GM19324 (cell line): ENCODE data around the gene MTA1.

Source experiments
- ATAC-seq: cut with Tn5 transposase; IDR thresholded peaks from one replicate; pipeline ENCODE4 v1.9.1; 2021; ENCODE audit warnings: mild to moderate bottlenecking, moderate library complexity; ENCODE audit not compliant: unreplicated experiment, low FRiP score

The MTA1 gene

DNA sequence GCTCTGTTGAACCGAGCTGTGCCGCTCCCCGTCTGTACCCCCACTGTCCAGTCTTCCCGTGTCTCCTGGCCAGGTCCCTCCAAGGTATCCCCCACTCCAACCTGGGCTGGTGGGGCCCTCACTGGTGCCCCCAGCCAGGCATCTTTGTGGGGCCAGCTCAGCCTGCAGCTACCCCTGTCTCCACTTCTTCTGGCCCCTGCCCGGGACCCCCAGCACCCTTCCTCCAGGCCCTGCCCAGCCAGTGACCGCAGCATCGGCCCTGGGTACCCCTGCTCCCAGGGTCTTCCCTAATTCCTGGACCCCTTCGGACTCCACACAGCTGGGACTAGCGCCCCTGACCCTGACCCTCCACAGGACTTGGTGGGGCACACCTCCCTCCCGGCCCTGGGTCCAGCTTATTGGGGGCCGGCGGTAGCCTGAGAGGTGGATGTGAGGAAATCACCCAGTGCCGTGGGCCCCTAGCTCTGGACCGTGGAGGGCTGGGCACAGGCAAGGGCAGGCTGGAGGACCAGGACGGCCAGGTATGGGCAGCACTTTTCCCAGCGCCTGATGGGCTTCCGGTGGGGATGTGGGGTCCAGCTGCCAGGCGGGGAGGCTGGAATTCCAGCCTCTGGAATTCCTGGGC lies 63.0 kb downstream of the MTA1 start:
- no peak for ATAC-seq

DNA sequence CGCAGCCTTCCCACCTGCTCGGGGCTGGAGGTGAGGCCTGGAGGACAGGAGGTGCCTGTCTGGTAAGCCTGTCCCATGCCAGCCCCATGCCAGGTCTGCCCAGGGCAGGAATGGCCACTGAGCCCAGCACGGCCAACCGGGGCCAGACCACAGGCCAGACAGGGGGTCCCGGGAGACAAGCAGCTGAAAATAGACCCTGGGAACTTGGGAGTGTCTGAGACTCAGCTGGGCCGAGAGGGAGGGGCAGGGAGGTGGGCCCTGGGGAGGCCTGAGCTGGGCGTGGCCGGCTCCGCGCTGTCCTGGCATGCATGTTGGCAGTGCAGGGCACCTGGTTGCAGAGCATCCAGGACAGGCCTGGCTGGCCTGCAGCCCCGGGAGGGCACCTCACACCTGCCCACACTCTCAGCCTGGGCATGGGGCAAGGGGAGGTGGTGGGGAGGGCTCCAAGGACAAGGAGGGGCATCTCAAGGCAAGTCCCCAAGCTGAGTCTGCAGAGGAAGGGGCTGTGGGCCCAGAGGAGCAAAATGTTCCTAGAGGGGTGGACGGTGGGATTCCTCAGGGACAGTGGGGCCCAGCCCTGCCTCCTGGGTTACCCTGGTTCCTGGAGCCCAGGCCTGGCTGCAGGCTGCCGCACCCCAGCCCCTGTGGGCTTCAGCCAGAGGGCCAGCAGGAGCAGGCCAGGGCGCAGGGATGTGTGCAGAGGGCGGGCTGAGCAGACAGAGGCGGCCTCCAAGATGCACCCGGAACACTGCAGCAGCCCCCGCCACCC lies 63.9 kb downstream of the MTA1 start:
- no peak for ATAC-seq

DNA sequence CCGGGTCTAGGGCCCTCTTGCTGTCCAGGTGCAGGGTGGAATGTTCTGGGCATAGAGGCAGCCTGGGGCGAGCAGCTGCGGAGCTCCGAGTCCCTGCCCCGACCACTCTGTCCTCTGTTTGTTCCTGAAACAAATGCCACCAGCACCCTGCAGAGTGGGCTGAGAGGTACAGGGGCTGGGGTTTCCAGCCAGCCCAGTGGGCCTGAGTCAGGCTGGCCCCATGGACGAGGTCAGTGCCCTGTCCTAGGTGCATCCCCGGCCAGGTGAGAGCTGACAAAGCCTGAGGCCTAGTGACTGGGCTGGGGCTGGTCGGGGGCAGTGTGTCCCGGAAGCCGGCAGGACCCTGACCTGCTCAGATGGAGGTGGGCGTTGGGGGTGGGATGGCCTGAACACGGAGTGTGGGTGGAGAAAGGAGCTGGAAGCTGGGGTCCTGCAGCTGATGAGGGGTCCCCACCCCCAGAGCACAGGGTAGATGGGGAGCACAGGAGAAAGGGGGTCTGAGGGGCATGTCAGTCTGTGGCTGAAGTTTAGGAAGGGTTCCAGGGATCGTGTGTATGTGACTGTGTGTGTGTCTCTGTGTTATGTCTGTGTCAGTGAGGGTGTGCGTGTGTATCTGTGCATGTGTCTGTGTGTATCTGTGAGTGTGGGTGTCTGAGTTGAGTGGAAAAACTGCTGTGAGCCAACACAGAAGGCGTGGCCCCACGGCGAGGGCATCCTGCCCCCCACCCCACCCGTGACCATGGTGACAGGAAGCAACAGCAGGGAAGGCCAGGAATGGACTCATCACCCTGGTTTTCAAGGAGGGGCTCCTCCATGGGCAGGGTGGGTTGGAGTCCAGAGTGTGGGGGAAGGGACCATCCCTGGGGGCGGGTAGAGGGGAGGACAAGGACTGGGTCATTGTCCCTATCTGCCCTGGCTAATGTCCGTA lies 64.7 kb downstream of the MTA1 start:
- ATAC-seq = no peak

DNA sequence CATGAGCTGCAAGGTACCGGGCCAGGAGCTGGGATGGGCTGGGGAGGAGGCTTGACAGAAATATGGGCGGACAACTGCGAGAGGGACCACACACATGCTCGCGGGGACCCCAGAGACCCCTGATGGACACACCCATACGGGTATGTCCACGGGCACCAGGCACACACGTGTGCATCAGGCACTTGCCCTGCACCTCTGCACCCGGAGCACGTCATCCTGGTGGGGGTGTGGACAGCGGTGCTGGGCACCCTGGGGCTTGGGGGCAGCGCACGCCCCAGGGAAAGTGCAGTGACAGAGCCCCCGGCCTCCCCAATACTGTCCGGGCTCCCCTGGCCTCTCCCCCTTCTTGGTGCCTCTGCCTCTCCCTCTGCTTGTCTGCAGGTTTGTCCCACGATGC lies 65.4 kb downstream of the MTA1 start:
- no peak for ATAC-seq

DNA sequence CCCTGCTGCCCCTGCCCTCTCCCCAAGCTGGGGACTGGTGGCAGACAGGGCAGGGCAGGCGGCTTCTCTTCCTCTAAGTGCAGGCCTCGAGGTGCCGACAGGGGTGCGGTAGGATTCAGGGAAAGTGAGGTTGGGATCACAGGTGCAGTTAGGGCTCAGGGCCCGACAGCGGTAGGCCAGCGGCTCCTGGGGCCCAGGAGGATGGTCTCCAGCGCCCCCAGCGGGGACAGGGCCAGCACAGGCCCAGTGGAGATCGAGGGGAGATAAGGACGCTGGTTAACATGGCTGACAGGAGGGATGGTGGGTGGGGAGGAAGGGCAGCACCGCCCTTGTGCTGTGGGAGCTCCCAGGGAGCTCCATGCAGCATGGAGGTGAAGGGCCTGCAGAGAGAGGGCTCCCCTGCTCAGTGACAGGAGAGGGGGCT lies 66.1 kb downstream of the MTA1 start:
- no peak for ATAC-seq

DNA sequence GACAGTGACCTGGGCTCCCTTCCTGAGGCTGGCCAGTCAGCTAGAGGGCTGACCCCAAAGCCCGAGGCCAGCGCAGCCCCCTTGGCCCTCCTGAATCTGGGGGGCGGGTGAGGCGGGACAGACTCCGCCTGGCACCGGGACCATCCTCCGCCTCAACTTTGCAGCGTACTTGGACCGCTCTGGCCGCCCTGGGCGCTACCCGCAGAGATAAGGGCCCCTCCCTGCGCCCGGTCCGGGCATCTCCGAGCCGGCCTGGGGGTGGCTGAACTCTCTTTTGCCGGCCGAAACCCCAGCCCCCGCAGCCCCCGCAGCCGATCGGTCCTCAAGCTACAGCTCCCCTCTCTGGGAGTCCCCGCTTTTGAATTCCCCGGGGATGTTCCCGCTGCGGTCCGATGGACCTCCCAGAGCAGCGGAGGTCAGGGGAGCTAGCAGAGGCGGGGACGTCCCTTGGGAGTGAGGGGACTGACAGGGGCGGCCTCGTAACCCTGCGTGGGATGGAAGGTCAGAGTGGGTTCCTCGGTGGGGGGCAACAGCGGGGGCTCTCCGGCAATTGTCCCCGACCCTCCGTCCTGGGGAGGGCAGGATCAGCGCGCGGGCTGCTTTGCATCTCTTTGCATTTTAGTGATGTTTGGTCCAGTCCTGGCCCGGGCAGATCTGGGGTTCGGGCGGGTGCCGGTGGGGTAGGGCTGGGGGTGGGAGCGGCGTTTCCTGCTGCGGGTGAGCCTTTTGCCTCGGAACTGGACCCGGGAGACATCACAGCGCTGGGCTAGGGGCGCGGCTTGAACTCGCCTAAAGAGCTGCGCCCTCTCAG lies 66.7 kb downstream of the MTA1 start, which contains the start of gene CRIP1:
Gene CRIP1 (plus strand): TSS at position 724 of the 811 bp plus-strand sequence. CDS start 374 bp downstream, outside the sequence.
- ATAC-seq = no peak

DNA sequence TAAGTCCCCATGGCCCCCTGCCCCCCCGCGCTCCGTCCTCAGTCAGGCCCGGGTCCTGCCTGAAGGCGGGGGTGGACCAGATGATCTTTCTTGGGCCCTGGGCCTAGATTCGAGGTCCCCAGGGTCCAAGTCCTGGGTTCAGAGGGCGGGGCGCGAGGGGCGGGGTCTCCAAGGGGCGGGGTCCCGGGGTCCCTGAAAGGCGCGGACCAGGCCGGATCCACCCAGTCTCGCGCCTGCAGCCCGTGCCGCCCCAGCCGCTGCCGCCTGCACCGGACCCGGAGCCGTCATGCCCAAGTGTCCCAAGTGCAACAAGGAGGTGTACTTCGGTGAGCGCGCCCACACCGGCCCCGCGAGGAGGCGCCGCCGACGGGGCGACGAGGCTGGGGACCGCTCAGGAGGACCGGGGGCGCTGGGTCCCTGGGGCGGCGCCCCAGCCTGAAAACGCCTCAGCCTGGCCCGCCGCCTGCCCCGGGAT lies 67.4 kb downstream of the MTA1 start:
- no peak for ATAC-seq

DNA sequence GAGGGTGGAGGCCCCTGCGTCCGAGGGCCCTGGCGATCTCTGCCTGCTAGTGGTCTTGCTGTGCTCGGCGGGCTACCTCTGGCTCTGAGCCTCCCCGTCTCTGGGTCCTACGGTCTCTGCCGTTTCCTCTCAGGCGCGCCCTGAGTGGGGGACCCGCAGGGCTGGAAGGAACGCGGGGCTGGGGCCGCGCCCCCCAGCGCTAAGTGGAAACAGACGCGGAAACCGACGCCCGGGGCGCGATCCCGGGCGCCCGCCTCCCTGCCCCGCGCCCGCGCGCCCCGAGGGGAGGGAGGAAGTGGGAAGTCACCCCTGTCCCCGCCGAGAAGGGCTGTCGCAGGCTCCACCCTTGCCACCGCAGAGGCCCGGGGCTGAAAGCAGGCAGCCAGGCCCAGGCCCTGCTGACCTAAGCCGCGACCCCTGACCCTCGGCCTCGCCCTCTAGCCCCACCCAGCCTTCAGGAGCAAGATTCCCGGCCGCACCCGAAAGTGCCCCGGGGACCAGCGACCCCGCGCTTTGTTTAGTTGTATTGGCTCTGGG lies 67.9 kb downstream of the MTA1 start:
- ATAC-seq = no peak

DNA sequence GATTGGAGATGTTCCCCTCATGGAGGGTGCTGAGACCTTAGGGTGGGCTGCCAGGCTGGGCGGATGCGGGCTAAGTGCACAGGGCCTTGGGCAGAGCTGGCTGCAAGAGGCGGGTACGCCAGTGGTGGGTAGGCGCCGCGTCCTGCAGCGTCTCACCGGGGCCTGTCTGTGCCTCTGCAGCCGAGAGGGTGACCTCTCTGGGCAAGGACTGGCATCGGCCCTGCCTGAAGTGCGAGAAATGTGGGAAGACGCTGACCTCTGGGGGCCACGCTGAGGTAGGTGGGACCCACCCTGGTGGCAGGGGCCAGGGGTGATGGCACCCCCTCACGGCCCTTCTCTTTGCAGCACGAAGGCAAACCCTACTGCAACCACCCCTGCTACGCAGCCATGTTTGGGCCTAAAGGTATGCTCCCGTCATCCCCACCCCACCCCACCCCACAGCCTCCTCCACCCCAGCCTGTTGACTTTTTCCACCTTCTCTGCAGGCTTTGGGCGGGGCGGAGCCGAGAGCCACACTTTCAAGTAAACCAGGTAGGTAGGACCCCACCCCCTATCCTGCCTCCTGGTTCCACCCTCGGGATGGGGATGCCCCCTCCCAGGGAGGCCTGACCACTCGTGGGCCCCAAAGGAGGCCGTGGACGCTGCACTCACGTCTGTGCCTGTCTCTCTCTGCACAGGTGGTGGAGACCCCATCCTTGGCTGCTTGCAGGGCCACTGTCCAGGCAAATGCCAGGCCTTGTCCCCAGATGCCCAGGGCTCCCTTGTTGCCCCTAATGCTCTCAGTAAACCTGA lies 68.6 kb downstream of the MTA1 start:
- ATAC-seq = no peak

DNA sequence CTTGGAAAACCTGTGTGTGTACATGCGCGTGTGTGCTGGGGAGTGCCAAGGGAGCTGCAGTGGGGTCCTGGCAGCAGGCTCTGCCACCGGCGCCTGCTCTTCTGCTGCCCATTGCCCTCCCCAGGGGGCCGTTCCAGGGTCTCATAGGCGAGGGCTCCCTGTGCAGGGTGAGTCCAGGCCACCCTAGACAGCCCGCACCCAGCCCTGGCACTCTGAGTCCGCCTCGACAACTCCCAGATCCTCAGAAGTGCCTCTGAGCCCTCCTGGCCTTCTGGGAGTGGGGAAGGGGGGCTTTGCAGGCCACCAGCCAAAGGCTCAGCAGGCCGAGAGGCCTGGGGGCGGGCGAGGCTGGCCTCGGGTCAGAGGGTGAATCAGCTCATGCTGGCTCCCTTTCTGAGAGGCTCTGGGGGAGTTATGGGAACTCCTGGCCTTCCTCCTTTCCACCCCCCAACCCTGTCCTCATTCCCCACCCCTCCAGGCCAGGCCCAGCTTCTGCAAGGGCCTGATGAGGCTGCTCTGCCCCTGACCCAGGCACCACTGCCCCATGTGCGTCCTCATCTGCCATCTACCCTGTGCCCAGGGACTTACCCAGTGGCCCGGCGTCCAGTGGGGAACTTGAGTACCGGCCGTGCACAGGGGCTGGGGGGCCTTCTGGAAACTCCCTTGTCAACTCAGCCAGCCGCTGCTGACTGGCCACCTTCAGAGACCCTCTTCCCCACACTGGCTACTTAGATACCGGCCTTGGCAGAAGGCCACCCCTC lies 69.3 kb downstream of the MTA1 start:
- no peak for ATAC-seq

DNA sequence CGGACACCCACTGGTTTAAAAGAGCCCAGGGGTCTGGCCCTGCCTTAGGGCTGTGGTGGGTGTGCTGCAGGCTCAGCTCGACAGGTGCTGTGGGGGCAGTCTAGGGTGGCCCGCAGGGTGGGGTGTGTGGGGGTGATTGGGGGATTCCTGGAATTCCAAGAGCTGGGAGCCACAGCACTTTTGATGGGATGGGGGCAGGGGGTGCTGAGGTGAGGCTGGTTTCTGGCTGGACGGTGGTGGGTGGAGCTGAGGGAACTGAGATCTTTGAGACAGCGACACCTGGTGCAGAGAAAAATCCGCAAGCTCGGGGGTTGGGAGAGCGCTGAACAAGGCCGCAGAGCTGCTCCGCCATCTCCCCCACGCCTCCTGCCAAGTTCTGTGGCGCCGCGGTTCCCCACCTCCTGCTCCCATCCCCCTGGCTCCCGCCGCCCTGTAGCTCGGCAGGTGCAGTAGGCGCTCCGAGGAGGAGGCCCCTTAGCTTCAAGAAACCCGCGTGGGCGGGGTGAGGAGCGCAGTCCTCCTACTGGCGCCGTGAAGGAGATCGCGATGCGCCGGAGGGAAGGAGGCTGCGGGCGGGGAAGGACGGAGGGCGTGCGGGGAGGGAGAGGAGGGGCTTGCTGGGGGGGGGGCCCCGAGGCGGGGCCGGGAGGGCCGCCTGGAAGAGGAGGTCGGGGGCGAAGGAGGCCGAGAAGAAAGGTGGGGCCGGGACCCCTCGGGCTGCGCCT lies 70.1 kb downstream of the MTA1 start:
- peak; percentile 2 for ATAC-seq

DNA sequence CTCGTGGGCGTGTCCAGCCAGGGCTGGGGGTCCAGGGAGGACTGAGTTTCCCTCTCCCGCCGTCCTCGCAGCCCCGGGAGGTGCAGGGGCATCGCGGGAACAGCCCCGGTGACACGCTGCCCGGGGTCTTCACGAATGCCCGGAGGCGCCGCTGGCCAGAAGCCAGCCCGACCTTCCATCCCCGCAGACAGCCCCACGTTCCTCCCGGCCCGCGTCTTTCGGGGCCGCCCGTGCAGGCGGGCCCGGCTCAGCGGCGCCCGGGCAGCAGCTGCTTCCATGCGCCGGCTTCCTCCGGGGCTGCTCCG lies 70.6 kb downstream of the MTA1 start:
- peak; percentile 14 for ATAC-seq

DNA sequence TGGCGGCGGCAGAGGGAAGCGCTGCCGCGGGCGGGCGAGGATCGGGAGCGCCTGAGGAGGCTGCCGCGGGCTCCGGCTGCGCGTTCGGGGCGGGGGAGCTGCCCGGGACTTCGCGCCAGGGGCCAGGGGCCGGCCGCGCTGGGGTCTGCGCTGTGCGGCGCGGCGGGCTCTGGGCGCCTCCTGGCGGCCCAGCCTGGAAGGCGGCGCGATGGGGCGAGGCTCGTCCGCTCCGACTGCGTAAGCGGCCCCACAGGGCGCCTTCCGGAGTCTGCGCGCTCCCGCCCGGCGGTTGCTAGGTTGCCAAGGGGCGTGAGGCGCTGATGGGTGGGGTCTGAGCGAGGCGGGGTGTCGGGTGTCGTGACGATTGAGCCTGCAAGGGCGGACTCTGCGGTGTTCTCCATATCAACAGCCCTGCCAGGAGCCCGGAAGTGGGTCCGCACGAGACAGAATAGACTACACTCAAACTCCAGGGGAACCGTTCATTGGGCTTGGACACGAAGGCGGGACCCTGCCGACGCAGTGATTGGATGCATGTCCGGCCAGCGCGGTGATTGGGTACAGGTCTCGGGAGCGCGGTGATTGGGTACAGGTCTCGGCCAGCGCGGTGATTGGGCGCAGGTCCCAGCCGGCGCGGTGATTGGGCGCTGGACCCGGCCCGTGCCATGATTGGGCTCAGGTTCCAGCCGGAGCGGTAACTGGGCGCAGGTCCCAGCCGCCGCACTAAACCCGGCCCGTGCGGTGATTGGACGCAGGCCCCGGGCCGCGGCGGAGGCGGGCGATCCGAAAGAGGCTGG lies 71.1 kb downstream of the MTA1 start, which contains the start of gene TEDC1:
Gene TEDC1 (plus strand): TSS at position 675 of the 794 bp plus-strand sequence. CDS start 130 bp downstream, outside the sequence.
- ATAC-seq = peak; percentile 76

DNA sequence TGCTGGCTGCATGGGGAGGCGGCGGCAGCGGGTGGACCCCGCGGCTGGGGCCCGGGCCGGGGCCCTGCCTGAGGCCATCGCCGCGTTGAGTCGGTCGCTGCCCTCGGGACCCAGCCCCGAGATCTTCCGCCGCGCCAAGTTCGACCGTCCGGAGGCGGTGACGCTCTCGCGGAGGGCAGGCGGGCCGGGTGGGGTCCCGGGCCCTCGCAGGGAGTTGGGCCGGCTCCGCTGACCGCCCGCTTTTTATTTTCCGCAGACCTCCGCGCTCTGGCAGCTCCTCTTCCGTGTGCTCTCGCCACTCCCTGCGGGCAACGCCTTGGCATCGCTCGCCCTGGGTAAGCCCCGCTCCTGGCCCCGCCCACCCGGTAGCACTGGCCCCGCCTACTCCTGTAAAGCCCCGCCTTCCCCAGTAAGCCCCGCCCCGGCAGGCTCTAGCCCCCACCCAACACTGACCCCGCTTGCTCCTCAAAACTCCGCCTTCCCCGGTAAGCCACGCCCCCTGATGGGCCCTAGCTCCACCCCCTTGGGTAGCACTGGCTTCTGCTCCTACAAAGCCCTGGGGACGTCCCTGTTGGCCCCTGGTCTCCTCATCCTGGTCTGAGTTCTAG lies 71.8 kb downstream of the MTA1 start:
- peak; percentile 0 for ATAC-seq

DNA sequence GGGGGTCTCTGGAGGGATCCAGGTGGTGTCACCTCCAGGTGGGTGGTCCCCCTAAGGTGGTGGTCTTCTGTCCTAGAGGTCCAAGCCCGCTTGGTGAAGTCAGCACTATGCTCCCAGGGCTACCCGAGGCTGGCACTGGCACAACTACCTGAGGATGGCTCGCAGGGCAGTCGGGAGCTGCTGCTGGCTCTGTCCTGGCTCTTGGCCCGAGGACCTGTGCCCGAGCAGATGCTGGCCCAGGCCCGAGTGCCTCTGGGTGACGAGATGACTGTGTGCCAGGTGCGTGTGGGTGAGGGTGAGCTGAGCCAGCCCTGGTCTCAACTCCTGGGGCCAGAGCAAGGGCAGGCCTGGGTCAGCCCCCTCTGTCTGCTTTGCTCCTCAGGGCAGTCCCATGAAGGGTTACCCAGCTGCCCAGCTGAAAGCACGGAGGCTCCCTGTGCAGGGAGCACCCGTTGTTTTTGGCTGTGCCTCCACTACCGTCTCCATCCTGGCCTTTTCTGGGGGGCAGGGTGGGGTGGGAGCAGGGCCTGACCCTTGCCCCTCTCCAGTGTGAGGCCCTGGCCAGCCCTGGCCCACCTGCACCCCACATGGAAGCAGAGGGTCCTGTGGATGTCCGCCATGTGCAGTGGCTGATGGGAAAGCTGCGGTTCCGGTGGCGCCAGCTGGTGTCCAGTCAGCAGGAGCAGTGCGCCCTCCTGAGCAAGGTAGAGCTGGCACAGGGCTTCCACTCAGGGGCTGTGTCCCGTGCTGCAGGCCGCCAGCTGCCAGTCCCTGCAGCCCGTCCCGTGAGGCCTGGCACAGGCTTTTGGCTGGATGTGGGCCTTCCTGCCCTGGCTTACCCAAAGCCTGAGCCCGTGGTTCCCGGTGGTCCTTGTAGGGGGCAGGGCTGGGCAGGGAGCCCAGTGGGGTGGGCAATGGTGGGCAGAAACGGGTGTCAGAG lies 72.7 kb downstream of the MTA1 start:
- ATAC-seq = no peak
